Osteoblast (primary cell): ENCODE data around the gene SLC18A2. TPM values are rescaled to one million over a fixed set of nuclear protein-coding genes. Genes with fewer than 3 reads are reported as not detected.

Experiments used
- DNase-seq: peaks from one replicate; pipeline ENCODE4 v3.0.0; 2011; ENCODE audit warnings: low spot score, mixed read lengths; ENCODE audit not compliant: insufficient read length; ENCODE audit errors: missing footprints
- H2AFZ ChIP-seq: 2 replicates; pipeline ENCODE4 v1.6.0; 2011; ENCODE audit warnings: mild to moderate bottlenecking, low read length
- H3K27ac ChIP-seq: 2 replicates; pipeline ENCODE4 v1.5.1; 2011; ENCODE audit warnings: mild to moderate bottlenecking, low read depth, low read length, moderate library complexity
- H3K27me3 ChIP-seq: 2 replicates; pipeline ENCODE4 v1.6.0; 2012; ENCODE audit warnings: mild to moderate bottlenecking, control low read depth, inconsistent platforms, low read length, moderate library complexity; ENCODE audit not compliant: insufficient read depth
- H3K36me3 ChIP-seq: 2 replicates; pipeline ENCODE4 v1.5.1; 2011; ENCODE audit warnings: mild to moderate bottlenecking, low read length, control low read depth, moderate library complexity; ENCODE audit not compliant: insufficient read depth
- H3K4me1 ChIP-seq: 2 replicates; pipeline ENCODE4 v1.5.1; 2011; ENCODE audit warnings: mild to moderate bottlenecking, low read length, control low read depth, moderate library complexity; ENCODE audit not compliant: insufficient read depth
- H3K4me2 ChIP-seq: 2 replicates; pipeline ENCODE4 v1.6.0; 2011; ENCODE audit warnings: mild to moderate bottlenecking, low read length; ENCODE audit not compliant: insufficient read depth
- H3K4me3 ChIP-seq: fragments of 200-600 bp; sonication (generic); 3 replicates; pipeline ENCODE4 v1.5.1; 2012; ENCODE audit warnings: mild to moderate bottlenecking, low read length, inconsistent platforms; ENCODE audit not compliant: insufficient read depth
- H3K79me2 ChIP-seq: 2 replicates; pipeline ENCODE4 v1.6.0; 2012; ENCODE audit warnings: mild to moderate bottlenecking, low read length, control low read depth, inconsistent platforms; ENCODE audit not compliant: insufficient read depth
- H3K9me3 ChIP-seq: 2 replicates; pipeline ENCODE4 v1.5.1; 2011; ENCODE audit warnings: low read depth, low read length, control low read depth
- H4K20me1 ChIP-seq: 2 replicates; pipeline ENCODE4 v1.6.0; 2012; ENCODE audit warnings: mild to moderate bottlenecking, low read length, control low read depth; ENCODE audit not compliant: insufficient read depth
- CTCF ChIP-seq: IDR thresholded peaks from 2 replicates; pipeline ENCODE4 v1.5.1; 2011; ENCODE audit warnings: mild to moderate bottlenecking, low read depth, low read length, moderate library complexity; ENCODE audit errors: extremely low read depth
- total RNA-seq: library from RNA; depleted of rRNA; stranded (reverse); fragments of >200 nt; gene quantifications from 2 replicates; pipeline ENCODE4 v1.2.3, GENCODE V29; 2012

The SLC18A2 gene
- total RNA-seq, 1 donor = not detected

DNA sequence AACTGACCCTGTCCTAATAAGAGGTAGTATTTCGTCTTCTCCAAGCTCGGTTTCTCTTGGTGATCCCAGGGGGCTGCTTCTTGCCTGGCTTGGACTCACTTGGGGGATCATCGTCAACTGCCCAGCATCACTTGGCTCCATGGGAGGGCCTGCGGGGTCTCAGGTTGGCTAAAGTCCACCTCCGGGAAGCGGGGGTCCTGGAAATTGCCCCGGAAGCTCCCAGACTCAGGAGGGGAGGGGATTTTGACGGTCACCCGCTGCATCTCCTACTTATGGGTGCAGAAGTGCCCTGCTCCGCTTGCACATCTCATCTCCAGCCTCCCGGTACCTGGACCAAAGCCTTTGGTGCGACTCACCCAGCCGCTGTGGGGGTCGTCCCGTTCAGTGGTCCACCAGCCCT lies 24.9 kb upstream of the SLC18A2 start:
- no peak for TF ChIP-seq CTCF
- no peaks in the 10 kb centered on the region for H3K9me3 ChIP-seq
- H3K36me3 ChIP-seq = no peaks in the 10 kb centered on the region
- H3K27me3 ChIP-seq = peaks cover 23% of the 10 kb centered on the region
- no peaks in the 10 kb centered on the region for H3K79me2 ChIP-seq
- no peaks in the 10 kb centered on the region for H4K20me1 ChIP-seq
- no peak for DNase-seq
- H3K4me3 ChIP-seq = peak overlapping the region; percentile 70
- H3K27ac ChIP-seq = no peak overlapping the region
- peaks cover 5% of the 10 kb centered on the region for H3K4me1 ChIP-seq
- peak overlapping the region; percentile 96 for H3K4me2 ChIP-seq
- peak overlapping the region; percentile 74 for H2AFZ ChIP-seq

GRCh38 chr10:117216611-117217195 lies 24.2 kb upstream of the SLC18A2 start:
- Histone ChIP-seq H3K79me2 (no peaks in the 10 kb centered on the region), H3K4me3 (peak overlapping the region; percentile 70), H4K20me1 (no peaks in the 10 kb centered on the region), H3K36me3 (no peaks in the 10 kb centered on the region), H3K27me3 (peaks cover 23% of the 10 kb centered on the region), H3K9me3 (no peaks in the 10 kb centered on the region), H3K27ac (no peak overlapping the region), H2AFZ (peak overlapping the region; percentile 95), H3K4me2 (peak overlapping the region; percentile 96), H3K4me1 (peaks cover 5% of the 10 kb centered on the region)
- DNase-seq = peak; percentile 98
- peak; percentile 90 for TF ChIP-seq CTCF

DNA sequence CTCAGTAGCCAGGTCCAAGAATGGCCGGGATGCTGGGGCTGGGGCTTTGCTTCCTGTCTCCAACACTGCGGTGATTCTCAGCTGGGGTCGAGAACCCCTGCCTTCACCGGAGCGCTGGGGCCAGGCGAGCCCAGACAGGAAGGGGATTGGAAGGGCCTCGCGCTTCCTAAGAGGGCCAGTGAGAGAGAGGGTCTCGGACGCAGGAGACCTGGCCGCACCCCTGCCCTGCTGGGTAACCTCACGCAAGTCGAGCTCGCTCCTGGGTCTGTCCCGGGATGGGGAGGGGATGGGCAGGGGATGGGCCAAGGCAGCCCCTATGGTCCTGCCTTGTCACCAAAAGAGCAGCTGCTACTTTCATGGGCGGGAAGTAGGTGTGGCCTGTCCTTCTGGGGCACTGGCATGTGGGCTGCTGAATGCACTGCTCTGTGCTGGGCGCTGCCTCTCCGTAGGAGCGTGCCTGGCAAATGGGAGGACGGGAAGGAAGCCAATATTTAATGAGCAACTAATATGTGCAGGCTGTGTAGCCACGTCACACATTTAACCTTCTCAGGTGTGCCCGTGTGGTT lies 23.6 kb upstream of the SLC18A2 start:
- Histone ChIP-seq H3K27me3 (peaks cover 23% of the 10 kb centered on the region), H3K9me3 (no peaks in the 10 kb centered on the region), H3K36me3 (no peaks in the 10 kb centered on the region), H3K4me1 (peaks cover 5% of the 10 kb centered on the region), H4K20me1 (no peaks in the 10 kb centered on the region), H3K79me2 (no peaks in the 10 kb centered on the region), H3K4me3 (peak overlapping the region; percentile 70), H2AFZ (peak overlapping the region; percentile 95), H3K27ac (no peak overlapping the region), H3K4me2 (peak overlapping the region; percentile 96)
- no peak for TF ChIP-seq CTCF
- no peak for DNase-seq

- no peaks in the 10 kb centered on the region for H3K79me2 ChIP-seq
- TF ChIP-seq CTCF = no peak
- H3K9me3 ChIP-seq = no peaks in the 10 kb centered on the region
- H3K36me3 ChIP-seq = no peaks in the 10 kb centered on the region
- peaks cover 23% of the 10 kb centered on the region for H3K27me3 ChIP-seq
- H2AFZ ChIP-seq = no peak overlapping the region
- no peak overlapping the region for H3K27ac ChIP-seq
- H3K4me3 ChIP-seq = no peak overlapping the region
- H3K4me1 ChIP-seq = peaks cover 5% of the 10 kb centered on the region
- no peak for DNase-seq
- H3K4me2 ChIP-seq = no peak overlapping the region
- no peaks in the 10 kb centered on the region for H4K20me1 ChIP-seq
Measured at GRCh38 chr10:117218654-117219053, 22.3 kb upstream of the SLC18A2 start.
